HG03439 (cell line): ENCODE results near the gene DAO.
"Not testable (repeated sequence)": the region's sequence is repeated elsewhere in the genome, so short reads cannot be mapped to it uniquely, and the experiment has no call there.

ENCODE experiments used
- ATAC-seq: cut with Tn5 transposase; IDR thresholded peaks from one replicate; pipeline ENCODE4 v1.9.1; 2021; ENCODE audit warnings: mild to moderate bottlenecking, moderate library complexity; ENCODE audit not compliant: unreplicated experiment

Gene DAO

GRCh38 chr12:108849660-108850059, 30.2 kb upstream of the DAO start:
- ATAC-seq: no peak

- ATAC-seq: no peak
Measured at GRCh38 chr12:108850854-108851573, 28.9 kb upstream of the DAO start.

DNA sequence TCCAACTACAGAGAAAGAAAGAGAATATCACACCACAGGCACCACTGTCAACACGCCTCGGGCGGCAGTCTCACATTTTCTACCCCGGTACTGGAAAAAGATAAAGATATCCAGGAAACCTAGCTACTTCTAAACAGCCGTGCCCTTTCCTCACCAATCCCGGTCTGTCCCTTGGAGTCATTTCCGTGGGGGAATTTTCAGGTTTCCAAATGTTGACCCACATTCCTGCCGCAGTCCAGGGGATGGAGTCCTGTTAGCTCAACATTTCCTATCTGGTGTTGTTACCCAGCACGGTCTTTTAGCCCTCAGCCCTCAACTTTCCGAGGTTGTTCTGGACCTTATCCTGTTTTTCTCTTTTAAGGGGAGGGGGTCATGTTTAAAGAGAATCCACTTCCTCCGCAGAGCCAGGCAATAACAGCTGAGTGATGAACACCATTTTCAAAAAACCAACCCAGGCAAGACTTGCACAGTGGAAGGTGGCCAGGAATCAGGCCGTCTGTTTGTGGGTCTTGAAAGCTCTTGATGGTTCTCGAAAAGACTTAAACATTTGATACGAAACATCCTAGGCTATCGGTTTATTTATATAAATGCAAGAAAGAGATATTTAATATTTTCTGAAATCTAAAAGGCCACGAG, 27.1 kb upstream of the DAO start:
- ATAC-seq: no peak

DNA sequence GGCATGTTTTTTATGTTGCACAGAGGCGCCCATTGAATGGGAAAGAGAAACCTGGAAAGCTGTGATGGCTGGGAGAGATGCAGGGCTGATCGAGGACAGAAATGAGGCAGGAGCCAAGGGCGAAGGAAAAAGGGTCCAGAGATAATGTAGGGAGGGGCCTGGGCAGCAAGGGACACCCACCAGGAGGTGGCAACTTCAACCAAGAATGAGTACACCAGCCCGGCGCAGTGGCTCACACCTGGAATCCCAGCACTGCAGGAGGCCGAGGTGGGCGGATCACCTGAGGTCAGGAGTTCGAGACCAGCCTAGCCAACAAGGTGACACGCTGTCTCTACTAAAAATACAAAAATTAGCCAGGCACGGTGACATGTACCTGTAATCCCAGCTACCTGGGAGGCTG, 26.5 kb upstream of the DAO start:
- no peak for ATAC-seq

DNA sequence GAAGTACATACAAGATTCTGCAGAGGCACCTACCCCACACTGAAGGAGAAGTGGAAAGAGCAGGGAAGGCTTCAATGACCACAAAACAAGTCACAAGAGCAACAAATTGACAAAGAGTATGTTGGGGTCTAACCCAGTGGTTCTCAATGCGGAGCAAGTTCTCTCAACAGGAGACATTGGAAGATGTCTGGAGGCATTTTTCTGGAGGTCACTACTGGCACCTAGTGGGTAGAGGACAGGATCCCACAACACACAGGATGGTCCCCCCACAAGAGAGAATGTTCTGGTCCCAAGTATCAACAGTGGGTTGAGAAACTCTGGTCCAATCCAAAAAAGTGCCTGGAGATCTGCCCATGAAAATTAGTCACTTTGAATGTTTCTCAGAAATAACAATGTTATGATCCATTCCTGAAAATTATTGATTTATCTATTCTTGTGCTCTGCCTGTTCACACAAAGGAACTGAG, 25.9 kb upstream of the DAO start:
- ATAC-seq: no peak

- no peak for ATAC-seq
Measured at GRCh38 chr12:108854451-108855283, 25.2 kb upstream of the DAO start.

GRCh38 chr12:108855284-108856169, 24.4 kb upstream of the DAO start:
- no peak for ATAC-seq

- ATAC-seq: no peak
Measured at GRCh38 chr12:108856170-108856427, 23.8 kb upstream of the DAO start.

DNA sequence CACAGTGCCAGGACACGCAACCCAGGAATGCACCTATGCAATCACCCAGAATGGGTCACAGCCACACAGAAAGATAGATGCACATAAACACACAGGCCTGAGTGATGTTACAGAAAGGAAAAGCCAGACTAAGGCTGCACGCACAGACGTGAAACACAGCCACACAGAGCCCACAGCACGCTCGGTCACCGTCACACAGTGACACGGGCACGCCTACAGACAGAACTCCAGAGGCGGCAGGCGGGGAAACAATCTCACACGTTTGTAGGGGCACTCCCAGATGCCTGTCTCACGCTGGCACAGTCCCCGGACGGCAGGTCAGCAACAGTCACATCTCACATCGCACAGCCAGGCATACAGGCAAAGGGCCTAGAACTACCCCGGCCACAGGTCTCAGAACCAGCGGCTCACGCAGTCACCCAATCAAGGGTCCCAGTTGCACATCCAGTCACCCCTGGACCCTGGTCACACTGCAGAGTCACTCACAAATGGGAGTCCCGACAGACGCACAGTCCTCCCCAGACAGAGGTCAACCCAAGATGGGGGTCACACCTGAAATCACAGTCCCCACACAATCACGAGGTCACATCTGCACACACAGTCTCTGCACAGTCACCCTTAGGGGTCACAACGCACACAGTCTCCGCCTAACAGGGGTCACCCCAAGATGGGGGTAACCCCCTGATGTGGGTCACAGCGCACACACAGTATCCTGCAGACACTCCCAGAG, 23.3 kb upstream of the DAO start:
- peak; percentile 24 for ATAC-seq

- peak; percentile 22 for ATAC-seq
Measured at GRCh38 chr12:108857158-108857407, 22.8 kb upstream of the DAO start.

DNA sequence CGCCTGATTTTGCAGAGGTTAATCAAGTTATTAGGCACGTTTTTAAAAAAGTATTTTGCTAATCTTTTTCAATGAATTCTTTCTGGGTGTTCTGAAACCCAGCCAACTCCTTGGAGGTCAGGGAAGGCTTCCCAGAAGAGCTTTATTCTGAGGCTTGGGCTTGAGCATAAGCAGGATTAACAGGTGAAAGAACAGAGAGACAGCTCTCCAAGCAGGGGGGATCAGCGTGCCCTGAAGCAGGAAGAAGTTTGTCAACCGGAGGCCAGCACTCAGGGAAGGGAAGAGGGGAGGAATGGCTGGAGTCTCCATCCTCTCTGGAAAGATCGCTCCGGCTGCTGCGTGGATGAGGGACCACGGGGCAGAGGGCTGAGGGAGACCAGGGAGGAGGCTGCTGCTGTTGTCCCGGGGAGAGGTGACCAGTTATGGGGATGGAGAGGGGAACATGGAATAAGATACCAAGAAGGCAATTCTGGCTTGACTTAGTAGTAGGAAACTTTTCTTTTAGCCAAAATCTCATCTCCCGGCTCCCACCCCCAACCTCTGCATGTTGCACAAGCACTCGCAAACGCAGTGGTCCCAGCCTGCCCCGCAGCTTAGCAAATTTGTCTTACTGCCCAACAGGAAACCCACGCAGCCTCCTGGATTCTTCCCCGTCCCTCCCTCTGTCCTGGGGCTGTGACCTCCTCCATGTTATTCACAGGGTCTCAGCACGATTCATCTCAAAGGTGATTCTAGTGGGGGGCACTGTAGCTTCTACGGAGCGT, 21.4 kb upstream of the DAO start:
- no peak for ATAC-seq

DNA sequence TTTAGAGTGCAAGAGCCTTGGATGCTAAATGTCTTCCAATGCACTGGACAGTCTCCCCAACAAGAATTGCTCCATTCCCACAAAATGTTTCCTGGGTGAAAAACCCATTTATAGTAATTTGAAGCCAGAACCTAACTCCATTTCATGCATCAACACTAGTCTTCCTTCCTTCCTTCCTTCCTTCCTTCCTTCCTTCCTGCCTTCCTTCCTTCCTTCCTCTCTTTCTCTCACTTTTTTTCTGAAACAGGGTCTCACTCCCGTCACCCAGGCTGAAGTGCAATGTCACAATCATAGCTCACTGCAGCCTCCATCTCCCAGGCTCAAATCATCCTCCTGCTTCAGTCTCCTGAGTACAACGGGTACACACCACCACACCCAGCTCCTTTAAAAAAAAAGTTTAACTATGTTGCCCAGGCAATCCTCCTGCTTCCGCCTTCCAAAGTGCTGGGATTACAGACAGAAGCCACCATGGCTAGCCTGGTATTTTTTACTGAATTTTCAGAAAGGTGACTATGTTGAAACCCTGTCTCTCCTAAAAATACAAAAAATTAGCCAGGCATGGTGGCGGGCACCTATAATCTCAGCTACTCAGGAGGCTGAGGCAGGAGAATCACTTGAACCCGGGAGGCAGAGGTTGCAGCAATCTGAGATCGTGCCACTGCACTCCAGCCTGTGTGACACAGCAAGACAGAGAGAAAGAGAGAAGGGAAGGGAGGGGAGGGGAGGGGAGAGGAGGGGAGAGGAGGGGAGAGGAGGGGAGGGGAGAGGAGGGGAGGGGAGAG, 20.6 kb upstream of the DAO start:
- ATAC-seq: not testable (repeated sequence)

DNA sequence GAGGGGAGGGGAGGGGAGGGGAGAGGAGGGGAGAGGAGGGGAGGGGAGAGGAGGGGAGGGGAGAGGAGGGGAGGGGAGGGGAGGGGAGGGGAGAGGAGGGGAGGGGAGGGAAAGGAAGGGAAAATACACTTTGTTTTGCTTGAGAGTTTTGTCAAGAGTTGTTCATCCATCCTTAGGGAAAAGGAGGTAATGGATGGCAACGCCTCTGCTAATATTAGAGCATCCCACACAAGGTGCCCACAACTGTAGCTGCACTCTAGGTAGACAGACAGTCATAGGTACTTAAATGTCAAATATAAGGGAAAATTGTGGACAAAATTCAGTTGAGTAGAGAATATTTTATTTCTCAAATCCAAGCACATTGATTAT, 20.0 kb upstream of the DAO start:
- no peak for ATAC-seq

- no peak for ATAC-seq
Measured at GRCh38 chr12:108860443-108860842, 19.4 kb upstream of the DAO start.

- ATAC-seq: no peak
Measured at GRCh38 chr12:108861878-108862587, 17.9 kb upstream of the DAO start.

- ATAC-seq: no peak
Measured at GRCh38 chr12:108862588-108862959, 17.3 kb upstream of the DAO start.

DNA sequence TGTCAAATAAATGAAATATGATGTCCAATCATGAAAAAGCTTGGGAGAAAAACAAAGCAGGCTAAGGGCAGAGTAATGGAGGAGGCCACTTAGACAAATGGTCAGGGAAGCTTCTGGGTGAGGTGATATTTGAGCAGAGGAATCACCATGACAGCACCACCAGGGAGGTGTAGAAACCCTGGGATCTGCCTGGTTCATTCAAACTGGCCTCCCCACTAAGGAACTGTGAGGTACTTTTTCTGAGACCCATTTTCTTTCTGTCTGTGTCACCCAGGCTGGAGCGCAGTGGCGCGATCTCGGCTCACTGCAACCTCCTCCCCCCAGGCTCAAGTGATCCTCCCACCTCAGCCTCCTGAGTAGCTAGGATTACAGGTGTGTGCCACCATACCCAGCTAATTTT, 14.7 kb upstream of the DAO start:
- no peak for ATAC-seq

GRCh38 chr12:108866083-108866482, 13.8 kb upstream of the DAO start:
- ATAC-seq: not testable (repeated sequence)

DNA sequence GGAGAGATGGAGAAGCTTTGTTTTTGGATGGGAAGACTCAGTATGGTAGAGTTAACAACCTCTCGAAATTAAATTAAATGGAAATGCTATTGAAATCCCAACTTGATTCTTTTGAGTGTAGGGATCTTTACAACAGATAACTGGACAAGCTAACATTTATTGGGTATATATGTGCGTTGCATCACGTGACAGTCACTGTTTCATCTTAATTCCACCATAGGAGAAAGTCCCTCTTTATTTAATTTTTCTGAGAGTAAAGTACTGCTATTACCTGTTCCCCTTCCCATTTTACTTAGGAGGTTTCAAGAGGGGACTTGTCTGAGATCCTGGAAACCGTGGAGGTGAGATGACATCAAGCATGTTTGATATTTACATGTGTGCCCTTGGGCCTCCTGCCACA, 11.1 kb upstream of the DAO start:
- ATAC-seq: no peak
